ENCODE data around the gene MMEL1. TPM values are rescaled to one million over a fixed set of nuclear protein-coding genes. Genes with fewer than 3 reads are reported as not detected.

Gene MMEL1
- total and polyA plus RNA-seq, 2 experiments from 2014 or later, result 0.57 to 0.90 TPM

GRCh38 chr1:2595812-2596529 lies 36.8 kb downstream of the MMEL1 start:
- no peak for TF ChIP-seq CREB1 (CRISPR knock-in tag; IDR thresholded peaks at IDR 0.05; ENCODE audit: low read depth)
- TF ChIP-seq REST (IDR thresholded peaks at IDR 0.05; ENCODE audit: unreplicated experiment), result no peak
- no peak for TF ChIP-seq EZH2phosphoT487 (IDR thresholded peaks at IDR 0.05; ENCODE audit: unreplicated experiment)
- no peak for TF ChIP-seq CTCF (conservative IDR thresholded peaks at IDR 0.05; ENCODE audit: low read depth in 2 of 2)
- no peak for TF ChIP-seq STAT1 (IDR thresholded peaks at IDR 0.05; ENCODE audit: unreplicated experiment)
- no peak for TF ChIP-seq ZNF331 (CRISPR knock-in tag; IDR thresholded peaks at IDR 0.05; ENCODE audit: low read depth)
- no peak for TF ChIP-seq ZNF462 (CRISPR knock-in tag; IDR thresholded peaks at IDR 0.05)
- TF ChIP-seq ZNF114 (CRISPR knock-in tag; IDR thresholded peaks at IDR 0.05), result no peak
- TF ChIP-seq POLR2AphosphoS5 (IDR thresholded peaks at IDR 0.05; ENCODE audit: low read depth), result no peak
- no peak for TF ChIP-seq EZH2 (IDR thresholded peaks at IDR 0.05; ENCODE audit: low read depth, unreplicated experiment)
- no peak for TF ChIP-seq JUNB (IDR thresholded peaks at IDR 0.05; ENCODE audit: unreplicated experiment)
- TF ChIP-seq NANOG (IDR thresholded peaks at IDR 0.05; ENCODE audit: borderline replicate concordance), result no peak
- TF ChIP-seq ETS1 (IDR thresholded peaks at IDR 0.05), result no peak
- no peak overlapping the region for H3K4me3 Mint-ChIP-seq
- H3K36me3 Mint-ChIP-seq (ENCODE audit: low read depth), result peaks cover 4% of the 10 kb centered on the region; the same call in 2 of the 3 replicates
- Histone ChIP-seq H3K27me3 (ENCODE audit: insufficient read depth) (no peaks in the 10 kb centered on the region), H3K79me2 (replicated peaks; ENCODE audit: insufficient read depth) (no peaks in the 10 kb centered on the region), H3K4me1 (ENCODE audit: insufficient read depth) (no peaks in the 10 kb centered on the region), H2AFZ (no peak overlapping the region), H3K4me2 (no peak overlapping the region), H3K9me2 (ENCODE audit: insufficient read depth) (no peaks in the 10 kb centered on the region), H3K27ac (ENCODE audit: low read depth) (no peak overlapping the region), H3K36me3 (ENCODE audit: insufficient read depth) (no peaks in the 10 kb centered on the region), H3K4me3 (no peak overlapping the region), H4K20me1 (replicated peaks; ENCODE audit: insufficient read depth) (no peaks in the 10 kb centered on the region), H3F3A (replicated peaks; ENCODE audit: low read depth) (no peaks in the 10 kb centered on the region)
- DNase-seq (ENCODE audit: low spot score) (no peak), ATAC-seq (no peak)
- peaks cover 16% of the 10 kb centered on the region for H3K9me3 Mint-ChIP-seq
- H3K27me3 Mint-ChIP-seq (ENCODE audit: insufficient read depth, low read depth, poor library complexity), result peaks cover 6% of the 10 kb centered on the region
- H3K27ac Mint-ChIP-seq, result no peak overlapping the region
- no peaks in the 10 kb centered on the region for H3K4me1 Mint-ChIP-seq

All from GM23338 (cell line).